GM23248 (cell line): ENCODE measurements around the gene QSOX2. TPM values are rescaled to one million over a fixed set of nuclear protein-coding genes. Genes with fewer than 3 reads are reported as not detected.

Source experiments
- DNase-seq: peaks from one replicate; pipeline ENCODE4 v3.0.0-alpha.2; 2015
- H2AFZ ChIP-seq: fragments of 200-600 bp; sonication (generic); 2 replicates; pipeline ENCODE4 v1.6.1; 2016; ENCODE audit warnings: antibody characterized with exemption
- H3F3A ChIP-seq: fragments of 200-600 bp; sonication (generic); 2 replicates; pipeline ENCODE4 v1.6.1; 2016; ENCODE audit warnings: mild to moderate bottlenecking, antibody characterized with exemption, mixed run types; ENCODE audit not compliant: insufficient read depth
- H3K27ac ChIP-seq: fragments of 200-600 bp; sonication (generic); 2 replicates; pipeline ENCODE4 v1.5.1; 2016; ENCODE audit warnings: mild to moderate bottlenecking
- H3K27me3 ChIP-seq: fragments of 200-600 bp; sonication (generic); replicated peaks from 2 replicates; pipeline ENCODE4 v1.6.1; 2016; ENCODE audit warnings: mild to moderate bottlenecking; ENCODE audit not compliant: insufficient read depth
- H3K36me3 ChIP-seq: fragments of 200-600 bp; sonication (generic); 2 replicates; pipeline ENCODE4 v1.6.1; 2016; ENCODE audit warnings: low read depth, mild to moderate bottlenecking
- H3K4me1 ChIP-seq: fragments of 200-600 bp; sonication (generic); 2 replicates; pipeline ENCODE4 v1.6.1; 2016; ENCODE audit warnings: mild to moderate bottlenecking; ENCODE audit not compliant: insufficient read depth
- H3K4me2 ChIP-seq: fragments of 200-600 bp; sonication (generic); one replicate; pipeline ENCODE4 v1.6.1; 2016; ENCODE audit warnings: mild to moderate bottlenecking; ENCODE audit not compliant: unreplicated experiment
- H3K4me3 ChIP-seq: fragments of 200-600 bp; sonication (generic); 2 replicates; pipeline ENCODE4 v1.5.1; 2016; ENCODE audit warnings: mild to moderate bottlenecking
- H3K79me2 ChIP-seq: fragments of 200-600 bp; sonication (generic); 2 replicates; pipeline ENCODE4 v1.6.1; 2016; ENCODE audit warnings: mild to moderate bottlenecking; ENCODE audit not compliant: insufficient read depth
- H3K9ac ChIP-seq: fragments of 200-600 bp; sonication (generic); 2 replicates; pipeline ENCODE4 v1.6.1; 2016; ENCODE audit warnings: mild to moderate bottlenecking
- H3K9me2 ChIP-seq: fragments of 200-600 bp; sonication (generic); 2 replicates; pipeline ENCODE4 v1.6.1; 2016; ENCODE audit warnings: mixed run types, mild to moderate bottlenecking, moderate library complexity; ENCODE audit not compliant: insufficient read depth
- H3K9me3 ChIP-seq: fragments of 200-600 bp; sonication (generic); one replicate; pipeline ENCODE4 v1.6.1; 2017; ENCODE audit warnings: low read depth
- H4K20me1 ChIP-seq: fragments of 200-600 bp; sonication (generic); 2 replicates; pipeline ENCODE4 v1.6.0; 2016; ENCODE audit not compliant: insufficient read depth
- EZH2 ChIP-seq: fragments of 200-600 bp; sonication (generic); IDR thresholded peaks from 2 replicates; pipeline ENCODE4 v1.6.1; 2018; ENCODE audit warnings: antibody characterized with exemption, mild to moderate bottlenecking; ENCODE audit not compliant: insufficient read depth, poor library complexity, severe bottlenecking
- EZH2phosphoT487 ChIP-seq: fragments of 200-600 bp; sonication (generic); IDR thresholded peaks from 2 replicates; pipeline ENCODE4 v1.6.1; 2018; ENCODE audit warnings: antibody characterized with exemption, moderate library complexity, mild to moderate bottlenecking, low read depth; ENCODE audit not compliant: insufficient read depth
- WGBS, 2 experiments: methylation state at CpG; one replicate each; pipeline ENCODE4 v1.1.6; 2015 to 2017; ENCODE audit warnings: low lambda C conversion rate in 2 of 2, low coverage in 1 of 2; ENCODE audit errors: missing lambda C conversion rate in 2 of 2; 5-methylcytosine and 5-hydroxymethylcytosine counted together
- in situ Hi-C: fragments of 300-500 bp; cut with MboI; formaldehyde crosslinking; loops from 2 replicates; pipeline ENCODE4 v1.15.0; 2020
- polyA plus RNA-seq: library from polyadenylated mRNA; unstranded; fragments of >200 nt; fragmentation: Nextera tagmentation; extraction: Ambion mirVana; gene quantifications from 2 replicates; pipeline ENCODE4 v1.2.1, GENCODE V29; 2016
- total RNA-seq: library from RNA; depleted of rRNA; stranded (reverse); fragments of >200 nt; shearing (Covaris generic); gene quantifications from 2 replicates; pipeline ENCODE4 v1.2.3, GENCODE V29; 2014

The QSOX2 gene
- total and polyA plus RNA-seq, 2 experiments from 2014 or later: 1.9 to 11.7 TPM

- no peaks in the 10 kb centered on the region for H3K9me3 ChIP-seq
- WGBS, 2 experiments: 67 to 69% methylated on average over 29 to 30 of the region's 30 CpGs
- H4K20me1 ChIP-seq: no peaks in the 10 kb centered on the region
- no peak for DNase-seq
- H3K27me3 ChIP-seq: peaks cover 10% of the 10 kb centered on the region; the same call in 1 of the 2 replicates
- in situ Hi-C loops: no loop called here
- no peaks in the 10 kb centered on the region for H3F3A ChIP-seq
- TF ChIP-seq EZH2 (no peak), EZH2phosphoT487 (no peak)
- no peaks in the 10 kb centered on the region for H3K4me1 ChIP-seq
- H3K79me2 ChIP-seq: no peaks in the 10 kb centered on the region
- no peak overlapping the region for H3K4me3 ChIP-seq
- H3K4me2 ChIP-seq: no peak overlapping the region
- no peak overlapping the region for H3K9ac ChIP-seq
- H3K36me3 ChIP-seq: no peaks in the 10 kb centered on the region
- no peak overlapping the region for H2AFZ ChIP-seq
- H3K9me2 ChIP-seq: no peaks in the 10 kb centered on the region
- H3K27ac ChIP-seq: no peak overlapping the region
Measured at GRCh38 chr9:136286359-136286986, 40.9 kb upstream of the QSOX2 start.

DNA sequence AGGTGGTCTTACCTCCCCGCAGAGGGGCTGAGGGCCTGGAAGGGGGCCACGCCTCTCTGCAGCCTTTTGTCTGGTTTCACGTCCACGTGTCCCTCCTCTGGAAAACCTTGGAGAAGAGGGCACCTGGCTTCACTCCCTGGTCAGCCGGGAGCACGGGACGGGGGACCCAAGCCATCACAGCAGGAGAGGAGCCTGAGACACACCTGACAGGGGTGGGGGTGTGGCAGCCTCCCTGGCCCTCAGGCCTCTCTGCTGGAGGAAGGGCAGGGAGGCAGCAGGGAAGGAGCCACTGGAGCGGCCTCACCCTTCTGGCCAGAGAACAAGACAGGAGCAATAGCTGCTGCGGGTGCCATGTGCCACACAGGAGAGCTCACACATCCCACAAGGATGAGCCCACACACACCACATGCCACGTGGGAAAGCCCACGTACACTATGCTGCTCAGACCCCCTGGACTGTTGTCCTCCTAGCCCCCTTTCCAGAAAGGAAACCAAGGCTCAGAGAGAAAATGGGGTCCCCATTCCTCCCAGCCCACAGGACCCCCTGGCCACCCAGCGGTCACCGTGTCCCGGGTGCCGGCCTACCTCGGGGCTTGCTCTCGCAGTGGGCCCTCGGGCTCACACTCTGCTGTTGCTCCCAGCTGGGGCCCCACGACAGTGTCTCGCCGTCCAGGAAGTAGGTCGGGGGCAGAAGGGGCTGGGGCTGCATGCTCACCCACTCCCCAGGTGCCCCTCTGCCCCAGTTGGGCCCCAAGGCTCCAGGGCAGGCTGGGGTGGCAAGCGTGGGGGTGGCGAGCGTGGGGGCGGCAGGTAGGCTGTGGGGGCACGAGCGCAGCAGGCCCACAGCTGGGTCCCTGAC is 40.1 kb upstream of the QSOX2 start:
- H3K9ac ChIP-seq: no peak overlapping the region
- peaks cover 10% of the 10 kb centered on the region; the same call in 1 of the 2 replicates for H3K27me3 ChIP-seq
- H3K9me2 ChIP-seq: no peaks in the 10 kb centered on the region
- no peaks in the 10 kb centered on the region for H3F3A ChIP-seq
- H4K20me1 ChIP-seq: no peaks in the 10 kb centered on the region
- H3K27ac ChIP-seq: no peak overlapping the region
- no peak for TF ChIP-seq EZH2phosphoT487
- TF ChIP-seq EZH2: no peak
- 50 to 56% methylated on average over 22 to 24 of the region's 28 CpGs for WGBS, 2 experiments
- H3K9me3 ChIP-seq: no peaks in the 10 kb centered on the region
- in situ Hi-C loops: no loop called here
- no peaks in the 10 kb centered on the region for H3K79me2 ChIP-seq
- H3K4me3 ChIP-seq: no peak overlapping the region
- DNase-seq: no peak
- no peaks in the 10 kb centered on the region for H3K36me3 ChIP-seq
- H3K4me2 ChIP-seq: no peak overlapping the region
- no peaks in the 10 kb centered on the region for H3K4me1 ChIP-seq
- no peak overlapping the region for H2AFZ ChIP-seq

GRCh38 chr9:136284951-136285350 is 39.3 kb upstream of the QSOX2 start:
- no peaks in the 10 kb centered on the region for H4K20me1 ChIP-seq
- H3K9me2 ChIP-seq: no peaks in the 10 kb centered on the region
- H3K27me3 ChIP-seq: peaks cover 12% of the 10 kb centered on the region; the same call in 1 of the 2 replicates
- no peaks in the 10 kb centered on the region for H3F3A ChIP-seq
- in situ Hi-C loops: no loop called here
- no peak overlapping the region for H3K27ac ChIP-seq
- H3K4me3 ChIP-seq: no peak overlapping the region
- H3K9me3 ChIP-seq: no peaks in the 10 kb centered on the region
- WGBS, 2 experiments: 64 to 65% methylated on average over 14 to 15 of the region's 19 CpGs
- DNase-seq: no peak
- no peak for TF ChIP-seq EZH2phosphoT487
- TF ChIP-seq EZH2: no peak
- no peaks in the 10 kb centered on the region for H3K36me3 ChIP-seq
- H3K79me2 ChIP-seq: no peaks in the 10 kb centered on the region
- H3K4me2 ChIP-seq: no peak overlapping the region
- no peak overlapping the region for H3K9ac ChIP-seq
- no peak overlapping the region for H2AFZ ChIP-seq
- H3K4me1 ChIP-seq: no peaks in the 10 kb centered on the region

- no peak overlapping the region for H3K27ac ChIP-seq
- no peaks in the 10 kb centered on the region for H4K20me1 ChIP-seq
- TF ChIP-seq EZH2phosphoT487 (no peak), EZH2 (no peak)
- no peak overlapping the region for H2AFZ ChIP-seq
- no peak for DNase-seq
- 48 to 51% methylated on average over 17 to 20 of the region's 22 CpGs for WGBS, 2 experiments
- H3K9ac ChIP-seq: no peak overlapping the region
- no peaks in the 10 kb centered on the region for H3K79me2 ChIP-seq
- no peaks in the 10 kb centered on the region for H3K9me2 ChIP-seq
- H3K36me3 ChIP-seq: no peaks in the 10 kb centered on the region
- no peaks in the 10 kb centered on the region for H3K9me3 ChIP-seq
- no peaks in the 10 kb centered on the region for H3K4me1 ChIP-seq
- H3K4me2 ChIP-seq: no peak overlapping the region
- in situ Hi-C loops: no loop called here
- no peaks in the 10 kb centered on the region for H3F3A ChIP-seq
- H3K27me3 ChIP-seq: peaks cover 19% of the 10 kb centered on the region; the same call in 1 of the 2 replicates
- no peak overlapping the region for H3K4me3 ChIP-seq
Measured at GRCh38 chr9:136284311-136284710, 38.7 kb upstream of the QSOX2 start.
